Measurements from ENCODE around the gene TMEM74B. TPM values are rescaled to one million over a fixed set of nuclear protein-coding genes. Genes with fewer than 3 reads are reported as not detected.
A peak's percentile ranks its signal among the peaks of the same experiment; 100 is the strongest.

The TMEM74B gene
- total and polyA plus RNA-seq, 9 of the 15 experiments (the other 6 are each of a cell fraction or from before 2014, with no cell fraction given) = 0.24 to 19.0 (median 7.5) TPM

DNA sequence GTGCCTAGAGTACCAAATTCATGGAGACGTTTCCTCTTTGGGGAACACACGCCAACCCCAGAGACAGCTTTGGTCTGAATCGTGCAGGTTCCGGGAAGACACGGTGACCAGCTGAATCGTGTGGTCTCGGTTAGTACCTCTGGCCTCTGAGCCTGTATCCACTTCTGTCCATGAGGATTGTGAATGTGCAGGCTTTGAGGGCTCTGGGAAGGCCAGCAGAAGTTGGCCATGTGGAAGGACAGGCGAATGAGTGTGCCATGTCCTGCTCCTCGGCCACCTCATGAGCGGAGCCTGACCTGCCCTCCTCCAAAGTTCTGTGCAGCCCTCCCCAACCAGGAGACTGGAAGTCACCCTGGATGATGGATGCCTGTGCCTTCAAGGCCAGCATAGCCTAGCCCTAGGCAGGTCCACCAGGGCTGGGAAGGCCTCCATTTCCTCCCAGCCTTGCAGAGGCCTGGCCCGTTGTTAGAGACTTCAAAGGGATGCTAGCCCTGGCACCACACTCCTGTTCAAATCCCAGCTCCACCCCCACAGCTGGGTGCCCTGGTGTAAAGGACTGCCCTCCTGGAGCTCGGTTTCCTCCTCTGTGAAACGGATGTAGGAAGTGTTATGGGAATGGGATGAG is 1.7 kb upstream of the TMEM74B start (continued):
- TF ChIP-seq, protein P1, sequence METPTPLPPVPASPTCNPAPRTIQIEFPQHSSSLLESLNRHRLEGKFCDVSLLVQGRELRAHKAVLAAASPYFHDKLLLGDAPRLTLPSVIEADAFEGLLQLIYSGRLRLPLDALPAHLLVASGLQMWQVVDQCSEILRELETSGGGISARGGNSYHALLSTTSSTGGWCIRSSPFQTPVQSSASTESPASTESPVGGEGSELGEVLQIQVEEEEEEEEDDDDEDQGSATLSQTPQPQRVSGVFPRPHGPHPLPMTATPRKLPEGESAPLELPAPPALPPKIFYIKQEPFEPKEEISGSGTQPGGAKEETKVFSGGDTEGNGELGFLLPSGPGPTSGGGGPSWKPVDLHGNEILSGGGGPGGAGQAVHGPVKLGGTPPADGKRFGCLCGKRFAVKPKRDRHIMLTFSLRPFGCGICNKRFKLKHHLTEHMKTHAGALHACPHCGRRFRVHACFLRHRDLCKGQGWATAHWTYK (CRISPR knock-in tag; IDR thresholded peaks at IDR 0.05) = no peak
- TF ChIP-seq ZNF232 (CRISPR knock-in tag; IDR thresholded peaks at IDR 0.05) = no peak

DNA sequence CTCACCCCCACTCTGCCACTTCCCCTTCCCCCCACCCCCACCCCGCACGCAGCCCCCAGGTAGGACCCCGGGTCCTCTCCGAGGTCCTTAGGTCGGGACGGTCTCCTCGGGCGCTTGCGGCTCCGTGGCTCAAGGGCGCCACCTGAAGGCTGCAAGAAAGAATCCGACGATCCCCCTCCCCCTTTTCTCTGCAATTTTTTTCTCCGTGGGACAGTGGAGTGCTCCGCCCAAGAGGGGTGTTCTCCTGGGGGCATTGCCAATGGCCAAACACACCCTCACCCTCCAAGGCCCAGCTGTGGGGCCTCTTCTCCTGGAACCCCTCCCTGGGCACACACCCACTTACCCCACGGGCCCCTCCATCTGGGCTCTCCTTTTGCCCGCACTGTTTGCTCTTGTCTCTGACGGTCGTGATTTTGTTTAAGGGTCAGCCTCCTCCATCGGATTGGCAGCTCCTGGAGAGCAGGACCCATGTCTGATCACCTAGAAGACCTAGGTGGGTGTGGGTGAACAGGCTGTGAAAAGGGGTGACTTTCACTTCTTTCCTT is 1.1 kb upstream of the TMEM74B start:
- Histone ChIP-seq H3K4me1 (replicated peaks in 1 of 2; ENCODE audit: control insufficient read depth in 2 of 2, insufficient read depth in 2 of 2, low read length in 2 of 2) (peaks cover 59 to 67% of the 10 kb centered on the region in 2 experiments), H3K27ac (ENCODE audit: extremely low read depth, low read depth, low read length) (peak overlapping the region; percentile 59; the same call in 1 of the 3 replicates), H3K27me3 (ENCODE audit: control insufficient read depth in 2 of 2, insufficient read depth in 2 of 2, low read length in 2 of 2) (no peaks in the 10 kb centered on the region), H3K4me2 (ENCODE audit: insufficient read depth, low read length) (peak overlapping the region; percentile 51; the same call in 1 of the 2 replicates), H3K36me3 (ENCODE audit: control insufficient read depth, insufficient read depth, low read length) (peaks cover 10% of the 10 kb centered on the region; the same call in 1 of the 3 replicates), H3K9me3 (replicated peaks; ENCODE audit: control insufficient read depth, insufficient read depth, low read depth, low read length) (no peaks in the 10 kb centered on the region), H3K79me2 (ENCODE audit: control insufficient read depth, insufficient read depth, low read length) (peaks cover 24% of the 10 kb centered on the region), H4K20me1 (replicated peaks; ENCODE audit: control insufficient read depth, insufficient read depth, low read length) (no peaks in the 10 kb centered on the region), H3K4me3 (peak overlapping the region; percentile 58), H3K9me1 (ENCODE audit: control insufficient read depth, insufficient read depth, low read length) (peaks cover 4% of the 10 kb centered on the region), H3K9ac (ENCODE audit: insufficient read depth in 1 of 2, low read depth in 2 of 2, low read length in 2 of 2) (peak overlapping the region; percentile 60 to 81; a peak in 3 of 4 replicates), H2AFZ (ENCODE audit: low read depth, low read length) (peak overlapping the region; percentile 62)
- ATAC-seq = peak; percentile 74
- 8% methylated on average over 4 of the region's 20 CpGs for WGBS (ENCODE audit: insufficient coverage, low coverage, missing lambda C conversion rate)
- ChIA-PET POLR2A (no interaction called here), CTCF (ENCODE audit: low intra/inter-chr PET ratio) (interaction anchor here (0.7 kb wide), 1 partner anchor 241 kb away, joined by 3 read pairs; no protein-coding TSS in a partner anchor)
- peak; percentile 68 to 83 (median 71) for DNase-seq (ENCODE audit: extremely low read depth in 1 of 4, low spot score in 3 of 4)
- BruUV-seq (replicated peaks) = no TSS peak
- in situ Hi-C loops (cut with MboI) = no loop called here
- intact Hi-C loops (cut with micrococcal nuclease) = loop anchor here (2.0 to 10.0 kb wide), 2 partner anchors 67 to 371 kb away; partner anchors contain the start of gene PSMF1
- FAIRE-seq = peak; percentile 66
- no peak for TF ChIP-seq FOXM1 (IDR thresholded peaks at IDR 0.05; ENCODE audit: low read depth)
- no peak for TF ChIP-seq FOXM1 (CRISPR knock-in tag; IDR thresholded peaks at IDR 0.05; ENCODE audit: low read depth)
- TF ChIP-seq JUND (IDR thresholded peaks at IDR 0.05; ENCODE audit: borderline replicate concordance, low read depth, low read length) = 0 out of 2 replicates have a peak, but pooled peaks have one; percentile 8
- no peak for TF ChIP-seq JUND (tag; IDR thresholded peaks at IDR 0.05; ENCODE audit: borderline replicate concordance, low read depth, low read length)
- TF ChIP-seq, protein P2, sequence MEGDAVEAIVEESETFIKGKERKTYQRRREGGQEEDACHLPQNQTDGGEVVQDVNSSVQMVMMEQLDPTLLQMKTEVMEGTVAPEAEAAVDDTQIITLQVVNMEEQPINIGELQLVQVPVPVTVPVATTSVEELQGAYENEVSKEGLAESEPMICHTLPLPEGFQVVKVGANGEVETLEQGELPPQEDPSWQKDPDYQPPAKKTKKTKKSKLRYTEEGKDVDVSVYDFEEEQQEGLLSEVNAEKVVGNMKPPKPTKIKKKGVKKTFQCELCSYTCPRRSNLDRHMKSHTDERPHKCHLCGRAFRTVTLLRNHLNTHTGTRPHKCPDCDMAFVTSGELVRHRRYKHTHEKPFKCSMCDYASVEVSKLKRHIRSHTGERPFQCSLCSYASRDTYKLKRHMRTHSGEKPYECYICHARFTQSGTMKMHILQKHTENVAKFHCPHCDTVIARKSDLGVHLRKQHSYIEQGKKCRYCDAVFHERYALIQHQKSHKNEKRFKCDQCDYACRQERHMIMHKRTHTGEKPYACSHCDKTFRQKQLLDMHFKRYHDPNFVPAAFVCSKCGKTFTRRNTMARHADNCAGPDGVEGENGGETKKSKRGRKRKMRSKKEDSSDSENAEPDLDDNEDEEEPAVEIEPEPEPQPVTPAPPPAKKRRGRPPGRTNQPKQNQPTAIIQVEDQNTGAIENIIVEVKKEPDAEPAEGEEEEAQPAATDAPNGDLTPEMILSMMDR (IDR thresholded peaks at IDR 0.05 in 2 of 3, conservative IDR thresholded peaks at IDR 0.05 in 1 of 3; ENCODE audit: insufficient read depth in 2 of 3, low read depth in 1 of 3, low read length in 3 of 3) = peak; percentile 60 to 67 (median 65)
- peak in 1 of 2 experiments; percentile 92; a peak in 2 of 4 replicates for TF ChIP-seq KDM1A (IDR thresholded peaks at IDR 0.05)
- TF ChIP-seq, protein P3, sequence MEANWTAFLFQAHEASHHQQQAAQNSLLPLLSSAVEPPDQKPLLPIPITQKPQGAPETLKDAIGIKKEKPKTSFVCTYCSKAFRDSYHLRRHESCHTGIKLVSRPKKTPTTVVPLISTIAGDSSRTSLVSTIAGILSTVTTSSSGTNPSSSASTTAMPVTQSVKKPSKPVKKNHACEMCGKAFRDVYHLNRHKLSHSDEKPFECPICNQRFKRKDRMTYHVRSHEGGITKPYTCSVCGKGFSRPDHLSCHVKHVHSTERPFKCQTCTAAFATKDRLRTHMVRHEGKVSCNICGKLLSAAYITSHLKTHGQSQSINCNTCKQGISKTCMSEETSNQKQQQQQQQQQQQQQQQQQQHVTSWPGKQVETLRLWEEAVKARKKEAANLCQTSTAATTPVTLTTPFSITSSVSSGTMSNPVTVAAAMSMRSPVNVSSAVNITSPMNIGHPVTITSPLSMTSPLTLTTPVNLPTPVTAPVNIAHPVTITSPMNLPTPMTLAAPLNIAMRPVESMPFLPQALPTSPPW (CRISPR knock-in tag; IDR thresholded peaks at IDR 0.05) = peak; percentile 59
- TF ChIP-seq HNRNPH1 (optimal IDR thresholded peaks at IDR 0.05; ENCODE audit: low read depth, low read length) = no peak

Data from K562 (cell line).